ENCODE data around the gene GMPS. TPM values are rescaled to one million over a fixed set of nuclear protein-coding genes. Genes with fewer than 3 reads are reported as not detected.
"Not testable (repeated sequence)": the region's sequence is repeated elsewhere in the genome, so short reads cannot be mapped to it uniquely, and the experiment has no call there.

GMPS gene
- total RNA-seq, 1 donor from 2014 or later: 9.3 TPM

DNA sequence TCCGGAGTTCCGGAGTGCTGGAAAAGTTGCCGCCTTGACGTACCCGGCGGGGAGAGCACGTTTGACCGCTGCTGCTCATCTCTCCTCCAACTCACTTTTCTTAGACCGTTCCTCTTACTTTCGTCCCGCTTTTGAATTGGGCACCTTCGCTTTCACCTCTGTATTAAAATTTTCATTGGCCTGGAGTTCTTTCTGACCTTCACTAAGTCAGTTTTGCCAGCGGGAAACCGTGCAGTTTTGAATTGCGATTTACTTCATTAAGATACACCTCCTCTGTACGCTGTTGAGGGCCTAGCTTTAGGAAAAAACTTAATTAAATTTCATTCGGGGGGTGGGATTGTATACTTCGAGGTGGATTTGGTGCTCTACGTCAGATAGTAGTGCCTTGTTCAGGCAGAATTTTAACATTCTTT, 1.3 kb downstream of the GMPS start:
- DNase-seq (ENCODE audit: low read depth in 2 of 2): peak in 1 of 2 donors; percentile 47

DNA sequence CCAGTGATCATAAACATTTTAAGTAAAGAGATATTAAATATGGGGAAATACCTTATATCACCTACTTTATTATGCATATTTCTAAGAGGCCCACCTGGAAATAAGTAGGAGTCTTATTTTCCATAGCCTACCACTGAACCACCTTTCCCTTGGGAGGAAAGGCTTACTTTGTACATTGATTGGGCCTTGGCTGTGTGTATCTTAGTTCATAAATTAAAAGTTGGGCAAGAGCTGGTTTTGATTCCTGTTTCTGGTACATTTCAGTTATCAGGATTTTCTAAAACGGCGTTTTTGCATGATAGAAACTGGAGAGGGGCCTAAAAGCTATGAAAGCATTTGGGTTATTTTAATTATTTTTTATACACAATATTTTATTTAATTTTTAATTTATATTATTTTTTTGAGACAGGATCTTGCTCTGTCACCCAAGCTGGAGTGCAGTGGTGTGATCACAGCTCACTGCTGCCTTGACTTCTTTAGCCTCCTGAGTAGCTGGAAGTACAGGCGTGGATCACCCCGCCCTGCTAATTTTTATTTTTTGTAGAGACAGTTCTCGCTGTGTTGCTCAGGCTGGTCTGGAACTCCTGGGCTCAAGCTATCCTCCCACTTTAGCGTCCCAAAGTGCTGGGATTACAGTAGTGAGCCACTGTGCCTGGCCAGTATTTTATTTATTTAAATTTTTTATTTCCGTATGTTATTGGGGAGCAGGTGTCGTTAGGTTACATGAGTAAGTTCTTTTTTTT, 2.6 kb downstream of the GMPS start:
- no peak for DNase-seq (ENCODE audit: low read depth in 2 of 2)

DNA sequence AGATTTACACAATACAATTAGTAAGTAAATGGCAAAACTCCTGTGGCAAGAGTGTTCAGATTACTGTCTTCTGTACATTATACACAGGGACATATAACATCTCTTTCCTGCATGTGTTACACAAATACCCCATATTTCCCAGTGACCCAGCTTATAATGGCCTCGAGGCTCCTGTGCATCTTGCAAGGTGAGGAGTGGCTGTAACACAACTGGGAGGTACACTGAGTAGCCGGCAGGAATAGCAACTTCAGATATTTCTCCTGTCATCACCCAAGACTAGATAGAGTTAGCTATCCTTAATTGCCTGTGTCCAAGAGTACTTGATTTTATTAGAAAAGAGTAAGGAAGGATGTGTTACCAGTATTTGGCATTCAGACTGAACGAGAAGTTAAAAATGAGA, 5.6 kb downstream of the GMPS start:
- DNase-seq (ENCODE audit: low read depth in 2 of 2): no peak

DNA sequence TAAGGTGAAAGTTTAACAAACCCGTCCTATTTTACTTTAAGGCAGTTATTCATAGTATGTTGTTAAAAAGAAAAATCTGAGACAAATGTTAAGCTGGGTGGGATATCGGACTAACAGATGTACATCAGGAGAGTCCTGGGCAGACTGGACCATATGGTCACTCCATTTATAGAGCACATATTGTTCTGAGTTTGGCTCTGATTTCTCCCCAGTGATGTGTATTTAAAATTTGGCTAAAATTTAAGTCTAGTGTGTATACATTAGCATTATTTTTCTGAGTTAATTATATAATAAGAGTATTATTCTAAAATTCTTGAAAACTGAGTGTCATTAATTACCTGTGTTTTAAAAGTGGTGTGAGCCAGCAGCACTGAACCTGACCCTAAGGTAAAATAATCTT, 6.1 kb downstream of the GMPS start:
- DNase-seq (ENCODE audit: low read depth in 2 of 2): no peak

DNA sequence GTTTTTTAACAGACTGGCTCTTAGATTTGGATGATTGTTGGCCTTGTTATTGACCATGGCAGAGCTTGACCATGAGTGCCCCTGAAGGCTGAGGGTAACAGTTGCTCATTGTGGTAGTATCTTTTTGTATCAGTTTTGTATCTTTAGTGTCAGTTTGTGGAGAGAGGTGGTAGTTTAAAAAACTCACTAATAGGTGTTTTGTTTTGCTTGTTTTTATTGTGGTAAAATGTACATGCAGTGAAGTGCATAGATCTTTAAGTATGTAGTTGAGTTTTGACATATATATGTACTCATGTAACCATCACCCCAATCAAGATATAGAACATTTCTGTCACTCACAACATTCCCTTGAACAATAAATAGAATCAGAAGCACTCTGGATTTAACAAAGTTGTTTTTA, 9.8 kb downstream of the GMPS start:
- DNase-seq (ENCODE audit: low read depth in 2 of 2): no peak

DNA sequence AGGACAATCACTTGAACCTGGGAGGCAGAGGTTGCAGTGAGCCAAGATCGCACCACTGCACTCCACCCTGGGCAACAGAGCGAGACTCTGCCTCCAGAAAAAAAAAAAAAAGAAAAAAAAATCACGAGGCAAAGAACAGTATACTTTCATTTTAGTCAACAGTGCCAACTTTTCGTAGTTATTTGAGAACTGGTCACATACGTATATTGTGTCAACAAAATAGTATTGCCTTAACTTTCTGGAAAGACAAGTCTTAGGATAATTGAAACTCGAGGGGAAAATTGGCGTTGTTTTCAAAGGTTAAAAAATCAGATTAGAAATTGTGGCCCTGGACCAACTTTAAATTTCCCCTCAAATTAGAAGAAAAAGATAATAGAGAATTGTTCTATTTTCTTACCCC, 13.8 kb downstream of the GMPS start:
- DNase-seq (ENCODE audit: low read depth in 2 of 2): no peak

DNA sequence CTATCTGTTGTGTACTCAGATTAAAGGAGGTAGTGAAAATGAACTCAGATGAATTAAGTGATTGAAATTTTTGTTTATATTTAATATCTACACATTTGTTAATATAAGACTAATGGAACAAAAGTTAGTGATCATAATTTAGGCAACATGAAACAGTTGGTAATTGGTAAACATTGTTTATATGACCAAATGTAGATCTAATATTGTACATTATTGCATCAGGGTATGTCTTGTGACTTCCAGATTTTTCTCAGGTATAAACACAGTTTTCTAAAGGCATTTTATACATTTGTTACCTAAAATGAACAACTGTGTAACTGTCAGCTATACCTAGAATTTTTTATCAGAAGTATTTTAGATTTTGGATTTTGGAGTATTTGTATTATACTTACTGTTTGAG, 14.8 kb downstream of the GMPS start:
- no peak for DNase-seq (ENCODE audit: low read depth in 2 of 2)

DNA sequence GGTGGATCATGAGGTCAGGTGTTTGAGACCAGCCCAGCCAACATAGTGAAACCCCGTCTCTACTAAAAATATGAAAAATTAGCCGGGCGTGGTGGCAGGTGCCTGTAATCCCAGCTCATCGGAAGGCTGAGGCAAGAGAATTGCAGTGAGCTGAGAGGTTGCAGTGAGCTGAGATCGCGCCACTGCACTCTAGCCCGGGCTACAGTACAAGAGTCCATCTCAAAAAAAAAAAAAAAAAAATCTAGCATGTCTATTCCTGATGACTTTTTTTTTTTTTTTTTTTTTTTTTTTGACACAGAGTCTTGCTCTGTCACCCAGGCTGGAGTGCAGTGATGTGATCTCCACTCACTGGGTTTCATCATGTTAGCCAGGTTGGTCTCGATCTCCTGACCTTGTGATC, 15.9 kb downstream of the GMPS start:
- not testable (repeated sequence) for DNase-seq (ENCODE audit: low read depth in 2 of 2)

DNA sequence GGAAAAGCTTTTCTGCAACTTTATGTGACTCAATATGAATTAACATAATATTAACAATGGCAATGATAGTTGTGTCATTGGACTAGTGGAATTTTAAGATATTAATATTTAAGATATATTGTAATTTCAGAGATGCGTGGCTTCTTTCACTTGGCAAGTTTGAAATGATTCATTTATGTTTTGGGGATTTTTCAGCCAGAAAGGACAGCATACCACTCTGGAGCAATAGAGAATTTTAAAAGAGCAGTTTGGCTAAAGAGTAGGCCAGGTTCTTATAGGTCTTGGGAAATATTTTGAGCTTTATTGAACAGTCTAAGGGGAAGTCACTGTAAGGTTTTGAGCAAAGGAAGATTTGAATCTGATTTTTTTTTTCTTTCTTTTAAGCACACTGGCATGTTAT, 16.5 kb downstream of the GMPS start:
- no peak for DNase-seq (ENCODE audit: low read depth in 2 of 2)

DNA sequence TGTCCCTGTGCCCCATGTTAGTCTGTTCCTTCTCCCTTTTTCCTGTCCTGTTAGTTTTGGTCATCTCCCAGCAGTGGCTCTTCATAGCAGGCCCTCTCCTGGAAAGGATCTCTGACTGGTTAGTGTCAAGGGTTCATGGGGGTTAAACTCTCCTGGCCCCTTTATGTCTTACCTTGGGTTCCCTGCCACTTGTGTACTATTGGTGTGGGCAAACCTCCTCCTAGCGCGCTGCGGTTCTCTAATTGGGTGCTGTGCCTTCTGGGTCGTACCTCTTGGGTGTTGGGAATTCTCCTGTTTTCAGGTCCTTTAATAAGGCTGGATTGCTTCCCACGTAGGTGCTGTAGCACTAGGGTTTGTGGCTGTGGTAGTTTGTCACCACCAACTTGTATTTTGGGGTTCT, 18.8 kb downstream of the GMPS start:
- DNase-seq (ENCODE audit: low read depth in 2 of 2): no peak

DNA sequence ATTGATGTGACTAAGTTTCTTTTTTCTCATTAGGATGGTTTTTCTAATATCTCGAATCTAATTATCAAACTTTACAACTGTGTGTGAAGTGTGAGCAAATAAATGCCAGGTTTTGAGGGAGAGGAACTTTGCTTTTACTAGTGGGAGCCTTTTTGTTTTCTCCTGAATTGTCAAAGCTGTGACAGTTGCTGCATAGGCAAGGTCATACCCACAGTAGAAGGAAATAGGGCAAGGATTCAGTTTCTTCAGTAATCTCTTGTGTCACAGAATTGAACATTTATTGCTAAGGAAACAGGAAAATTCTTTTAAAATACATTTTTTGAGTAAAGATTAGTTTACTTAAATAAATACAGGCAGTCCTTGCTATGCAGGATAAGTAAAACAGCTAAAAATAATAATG, 19.5 kb downstream of the GMPS start:
- peak in 1 of 2 donors; percentile 22 for DNase-seq (ENCODE audit: low read depth in 2 of 2)

DNA sequence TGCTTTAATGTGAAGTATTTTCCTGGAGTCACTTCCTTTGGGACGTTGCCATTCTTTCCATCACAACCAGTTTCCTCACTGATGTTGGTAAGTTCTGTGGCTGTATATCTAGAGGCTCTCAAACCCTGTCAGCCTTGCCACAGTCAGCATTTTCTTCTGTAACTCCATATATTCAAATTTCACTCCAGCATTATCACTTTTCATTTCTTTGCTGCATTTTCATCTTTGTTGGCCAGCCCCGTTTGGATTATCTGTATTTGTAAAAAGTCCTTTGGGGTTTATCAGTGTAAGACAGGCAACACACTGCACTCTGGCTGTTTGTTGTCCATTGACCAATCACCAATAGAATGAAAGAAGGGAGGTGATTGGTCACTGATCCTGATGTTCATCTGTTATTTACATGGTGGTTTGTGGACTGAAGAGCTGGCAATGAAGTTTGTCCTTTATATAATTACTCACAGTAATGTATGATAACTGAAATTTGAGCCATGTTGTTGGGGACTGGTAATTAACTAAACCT, 20.3 kb downstream of the GMPS start:
- DNase-seq (ENCODE audit: low read depth in 2 of 2): peak; percentile 56 to 97

DNA sequence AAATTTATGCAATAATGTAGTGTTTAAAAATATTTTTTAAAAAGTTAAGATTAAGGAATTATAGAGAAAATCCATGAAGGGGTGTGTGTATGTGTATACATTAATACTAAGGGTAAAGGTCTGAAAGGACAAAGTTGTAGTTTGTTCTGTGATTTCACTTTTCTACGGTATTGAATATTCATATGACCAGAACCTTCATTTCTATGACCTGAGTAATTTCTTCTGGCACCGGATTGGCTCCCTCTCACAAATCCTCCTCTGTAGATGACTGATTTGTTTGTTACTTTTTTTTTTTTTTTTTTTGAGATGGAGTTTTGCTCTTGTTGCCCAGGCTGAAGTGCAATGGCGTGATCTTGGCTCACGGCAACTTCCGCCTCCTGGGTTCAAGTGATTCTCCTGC, 20.9 kb downstream of the GMPS start:
- no peak for DNase-seq (ENCODE audit: low read depth in 2 of 2)

DNA sequence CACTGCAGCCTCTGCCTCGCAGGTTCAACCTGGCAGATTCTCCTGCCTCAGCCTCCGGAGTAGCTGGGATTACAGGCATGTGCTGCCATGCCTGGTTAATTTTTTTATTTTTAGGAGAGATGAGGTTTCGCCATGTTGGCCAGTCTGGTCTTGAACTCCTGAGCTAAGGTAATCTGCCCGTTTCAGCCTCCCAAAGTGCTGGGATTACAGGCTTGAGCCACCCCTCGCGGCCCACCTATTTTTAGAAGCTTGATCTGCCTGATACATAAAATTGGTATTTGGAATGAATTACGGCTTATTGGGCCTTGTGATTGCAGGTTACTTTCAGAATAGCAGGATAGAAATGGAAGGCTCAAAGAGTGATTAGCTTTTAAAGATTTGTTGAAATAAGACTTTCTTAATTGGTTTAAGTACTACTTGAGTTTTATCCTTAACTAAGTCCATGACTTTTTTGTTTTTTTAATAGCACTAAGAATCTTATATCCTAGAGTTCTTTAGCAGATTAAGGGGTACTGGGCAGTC, 25.0 kb downstream of the GMPS start:
- no peak for DNase-seq (ENCODE audit: low read depth in 2 of 2)

DNA sequence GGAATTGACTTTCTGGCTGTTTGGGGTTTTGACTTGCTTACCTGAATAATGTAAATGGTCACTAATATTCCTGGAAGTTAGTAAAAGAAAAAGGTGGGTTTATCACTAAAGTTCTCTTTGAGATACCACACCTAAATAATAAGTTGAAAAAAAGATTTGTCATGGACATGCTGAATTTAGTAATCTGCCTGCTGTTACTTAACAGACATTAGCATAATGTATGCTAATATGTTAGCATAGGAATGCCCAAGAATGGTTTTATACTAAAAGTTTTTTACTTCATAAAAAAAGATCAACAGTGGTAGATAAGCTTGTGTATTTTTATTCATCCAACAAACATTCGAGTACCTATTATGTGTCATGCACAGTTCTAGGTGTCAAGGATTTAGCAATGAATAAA, 36.5 kb downstream of the GMPS start:
- DNase-seq (ENCODE audit: low read depth in 2 of 2): no peak

DNA sequence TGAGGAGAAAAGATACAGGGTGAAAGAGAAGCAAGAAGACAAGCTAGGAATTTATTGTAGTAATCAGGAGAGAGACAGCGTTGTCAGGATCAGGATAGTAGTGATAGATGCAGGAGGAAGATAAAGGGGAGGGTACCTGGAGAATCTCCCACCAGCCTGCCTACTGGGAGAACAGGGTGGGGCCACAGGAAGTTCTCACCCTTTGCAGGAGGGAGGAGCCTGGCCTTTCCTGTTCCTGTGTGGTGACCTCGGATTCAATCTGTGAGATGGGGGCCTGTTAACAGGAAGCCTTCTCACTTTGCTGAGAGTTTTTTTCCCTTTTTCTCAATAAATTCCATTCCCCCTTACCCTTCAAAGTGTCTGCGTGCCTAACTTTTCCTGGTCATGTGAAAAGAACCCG, 37.6 kb downstream of the GMPS start:
- no peak for DNase-seq (ENCODE audit: low read depth in 2 of 2)

DNA sequence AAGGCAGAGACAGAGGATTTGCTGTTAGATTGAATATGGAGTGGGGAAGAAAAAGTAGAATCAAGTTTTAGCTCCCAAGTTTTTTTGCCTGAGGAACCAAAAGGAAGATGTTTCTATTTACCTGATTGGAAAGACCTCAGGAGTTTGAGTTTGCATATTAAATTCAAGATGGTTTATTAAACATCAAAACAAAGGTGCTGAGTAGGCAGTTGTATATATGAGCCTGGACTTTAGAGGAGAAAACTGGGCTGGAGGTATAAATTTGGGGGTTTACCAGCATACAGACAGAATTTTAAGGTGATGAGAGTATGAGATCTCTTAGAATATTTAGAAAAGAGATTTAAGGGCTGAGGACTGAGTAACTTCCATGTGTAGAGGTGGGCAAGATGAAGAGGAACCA, 38.2 kb downstream of the GMPS start:
- DNase-seq (ENCODE audit: low read depth in 2 of 2): no peak

DNA sequence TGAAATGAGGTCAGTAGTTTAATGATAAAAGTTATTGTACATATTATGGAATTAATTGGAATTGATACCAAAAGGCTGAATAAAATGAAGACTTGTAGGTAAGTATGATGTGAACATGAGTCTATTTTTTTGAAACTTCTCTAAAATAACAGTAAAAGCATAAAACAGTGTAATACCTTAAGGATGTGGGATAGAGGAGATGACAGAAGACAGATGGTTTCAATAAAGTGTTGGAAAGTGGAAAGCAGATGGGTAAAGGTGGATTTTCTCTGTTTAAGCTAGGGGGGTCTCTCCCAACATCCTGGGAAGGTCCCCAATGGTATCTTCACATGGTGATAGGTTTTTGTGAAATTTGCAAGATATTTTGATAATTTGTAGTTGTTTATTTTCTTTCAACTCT, 41.6 kb downstream of the GMPS start:
- no peak for DNase-seq (ENCODE audit: low read depth in 2 of 2)

DNA sequence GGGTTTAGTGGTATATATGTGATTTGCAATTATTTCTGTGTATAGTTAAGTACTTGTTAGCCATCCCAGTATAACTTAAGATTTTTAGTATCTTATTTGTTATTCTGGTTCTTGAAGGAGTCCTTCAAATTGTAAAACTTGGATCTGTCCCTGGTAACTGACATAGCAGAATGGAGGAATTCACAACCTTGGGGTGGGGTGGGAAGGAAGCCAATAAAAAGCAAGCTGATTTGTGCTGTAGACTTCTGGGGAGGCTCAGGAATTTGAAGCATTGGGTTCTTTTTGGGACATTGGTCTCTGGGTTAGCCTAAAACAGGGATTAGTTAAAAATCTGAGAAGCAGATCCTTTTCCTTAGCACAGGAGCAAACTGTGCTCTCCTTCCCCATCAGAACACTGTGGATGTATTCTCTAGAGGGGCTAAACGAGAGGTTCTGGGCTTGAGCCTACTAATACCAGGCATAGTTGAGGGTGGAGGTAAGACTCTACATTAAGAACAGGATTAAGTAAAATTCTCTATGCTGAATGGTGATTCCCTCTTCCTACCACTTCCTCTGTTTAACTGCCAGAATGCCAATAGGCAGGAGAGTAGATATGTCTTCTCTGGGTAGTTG, 42.2 kb downstream of the GMPS start:
- DNase-seq (ENCODE audit: low read depth in 2 of 2): no peak

DNA sequence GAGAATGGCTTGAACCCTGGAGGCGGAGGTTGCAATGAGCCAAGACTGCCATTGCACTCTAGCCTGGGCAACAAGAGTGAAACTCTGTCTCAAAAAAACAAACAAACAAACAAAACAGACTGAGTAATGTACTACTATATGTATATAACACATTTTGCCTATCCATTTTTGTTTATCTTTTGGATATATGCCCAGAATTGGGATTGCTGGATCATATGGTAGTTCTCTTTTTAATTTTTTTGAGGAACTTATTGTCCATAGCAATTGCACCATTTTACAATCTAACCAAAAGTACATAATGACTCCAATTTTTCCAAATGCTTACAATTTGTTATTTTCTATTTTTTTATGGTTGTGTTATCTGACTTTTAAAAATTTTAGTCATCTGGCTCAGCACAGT, 47.3 kb downstream of the GMPS start:
- DNase-seq (ENCODE audit: low read depth in 2 of 2): no peak

DNA sequence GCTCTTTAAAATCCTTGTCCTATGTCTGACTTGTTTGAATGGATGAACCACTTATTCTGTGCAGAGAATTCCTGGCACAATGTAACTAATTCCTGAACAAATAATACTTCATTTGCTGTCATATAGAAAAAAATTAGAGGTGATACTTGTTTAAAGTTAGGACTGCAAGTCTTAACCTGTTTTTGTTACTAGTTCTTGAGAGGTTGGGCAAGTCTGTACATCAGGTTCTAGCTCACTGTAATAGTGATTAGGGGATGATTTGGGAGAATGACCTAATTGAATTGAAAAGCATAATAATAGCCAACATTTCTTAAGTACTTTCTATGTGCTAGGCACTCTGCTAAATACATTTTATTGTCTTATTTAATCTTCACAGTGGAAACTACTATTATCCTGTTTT, 49.3 kb downstream of the GMPS start:
- DNase-seq (ENCODE audit: low read depth in 2 of 2): no peak

DNA sequence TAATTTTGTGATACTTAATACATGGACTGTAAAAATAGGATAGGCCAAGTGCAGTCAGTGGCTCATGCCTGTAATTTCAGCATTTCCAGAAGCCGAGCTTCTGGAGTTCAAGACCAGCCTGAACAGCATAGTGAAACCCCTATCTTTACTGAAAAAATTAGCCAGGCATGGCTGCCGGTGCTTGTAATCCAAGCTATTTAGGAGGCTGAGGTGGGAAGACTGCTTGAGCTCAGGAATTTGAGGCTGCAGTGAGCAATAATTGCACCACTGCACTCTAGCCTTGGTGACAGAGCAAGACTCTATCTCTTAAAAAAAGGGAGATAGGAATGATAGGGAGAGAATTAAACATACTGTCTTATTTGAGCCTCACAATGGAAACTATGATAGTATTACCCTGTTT, 51.0 kb downstream of the GMPS start:
- DNase-seq (ENCODE audit: low read depth in 2 of 2): no peak

DNA sequence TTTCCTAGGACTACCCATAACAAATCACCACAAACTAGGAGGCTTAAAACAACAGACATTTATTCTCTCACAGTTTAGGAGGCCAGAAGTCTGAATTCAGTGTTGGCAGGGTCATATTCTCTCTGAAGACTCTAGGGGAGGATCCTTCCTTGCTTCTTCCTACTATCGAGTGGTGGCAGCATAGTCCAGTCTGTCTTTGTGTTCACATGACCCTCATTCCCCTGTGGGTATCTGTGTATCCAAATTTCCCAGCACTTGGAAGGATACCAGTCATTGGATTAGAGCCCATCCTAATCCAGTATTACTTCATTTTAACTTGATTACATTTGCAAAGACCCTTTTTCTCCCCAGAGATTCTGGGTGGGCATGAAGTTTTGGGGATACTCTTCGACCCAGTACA, 63.8 kb downstream of the GMPS start:
- DNase-seq (ENCODE audit: low read depth in 2 of 2): no peak

All from lung microvascular endothelial cell (primary cell).